Measurements from ENCODE around the gene IL17RD. TPM values are rescaled to one million over a fixed set of nuclear protein-coding genes. Genes with fewer than 3 reads are reported as not detected.

Gene IL17RD
- total RNA-seq, 1 donor from 2014 or later, result 1.1 TPM

GRCh38 chr3:57109437-57110199 lies 55.5 kb downstream of the IL17RD start:
- Histone ChIP-seq H3K27ac (no peak overlapping the region), H3K36me3 (no peaks in the 10 kb centered on the region), H3K9me3 (no peaks in the 10 kb centered on the region), H3K4me3 (no peak overlapping the region), H3K4me1 (no peaks in the 10 kb centered on the region), H3K27me3 (no peaks in the 10 kb centered on the region)
- intact Hi-C loops (cut with DNase I), result no loop called here
- ATAC-seq, result no peak
- no peak for DNase-seq
- no peak for TF ChIP-seq CTCF (IDR thresholded peaks at IDR 0.05)

- ATAC-seq, result no peak
- no peak overlapping the region for H3K4me3 ChIP-seq
- no peak overlapping the region for H3K27ac ChIP-seq
- no peaks in the 10 kb centered on the region for H3K36me3 ChIP-seq
- DNase-seq, result no peak
- H3K4me1 ChIP-seq, result no peaks in the 10 kb centered on the region
- H3K9me3 ChIP-seq, result no peaks in the 10 kb centered on the region
- TF ChIP-seq CTCF (IDR thresholded peaks at IDR 0.05), result no peak
- intact Hi-C loops (cut with DNase I), result no loop called here
- H3K27me3 ChIP-seq, result no peaks in the 10 kb centered on the region
These were observed 56.5 kb downstream of the IL17RD start for GRCh38 chr3:57108684-57109083.

- H3K27me3 ChIP-seq, result no peaks in the 10 kb centered on the region
- no peak overlapping the region for H3K4me3 ChIP-seq
- TF ChIP-seq CTCF (IDR thresholded peaks at IDR 0.05), result no peak
- H3K9me3 ChIP-seq, result no peaks in the 10 kb centered on the region
- H3K4me1 ChIP-seq, result no peaks in the 10 kb centered on the region
- DNase-seq (no peak), ATAC-seq (no peak)
- H3K36me3 ChIP-seq, result no peaks in the 10 kb centered on the region
- intact Hi-C loops (cut with DNase I), result no loop called here
- H3K27ac ChIP-seq, result no peak overlapping the region
These were observed 59.6 kb downstream of the IL17RD start for GRCh38 chr3:57105585-57105984.

GRCh38 chr3:57100046-57100695 lies 65.0 kb downstream of the IL17RD start:
- no peak overlapping the region for H3K4me3 ChIP-seq
- no peaks in the 10 kb centered on the region for H3K4me1 ChIP-seq
- TF ChIP-seq CTCF (IDR thresholded peaks at IDR 0.05), result peak; percentile 91
- ATAC-seq (peak; percentile 93), DNase-seq (no peak)
- no peaks in the 10 kb centered on the region for H3K27me3 ChIP-seq
- no peak overlapping the region for H3K27ac ChIP-seq
- H3K9me3 ChIP-seq, result no peaks in the 10 kb centered on the region
- intact Hi-C loops (cut with DNase I), result no loop called here
- no peaks in the 10 kb centered on the region for H3K36me3 ChIP-seq

GRCh38 chr3:57098418-57099310 lies 66.5 kb downstream of the IL17RD start:
- intact Hi-C loops (cut with DNase I), result no loop called here
- Histone ChIP-seq H3K4me1 (no peaks in the 10 kb centered on the region), H3K9me3 (no peaks in the 10 kb centered on the region), H3K36me3 (no peaks in the 10 kb centered on the region), H3K27me3 (no peaks in the 10 kb centered on the region), H3K27ac (no peak overlapping the region), H3K4me3 (no peak overlapping the region)
- no peak for DNase-seq
- ATAC-seq, result no peak
- no peak for TF ChIP-seq CTCF (IDR thresholded peaks at IDR 0.05)

Measured in upper lobe of right lung (tissue), 1 donor.